Esophagus squamous epithelium (tissue), 4 donors: ENCODE results near the gene JUND.

Experiments used
- POLR2A ChIP-seq, 4 donors: fragments of 450-650 bp; IDR thresholded peaks; one replicate each; pipeline ENCODE4 v1.6.1; 2017; ENCODE audit warnings: antibody characterized with exemption in 4 of 4, mild to moderate bottlenecking in 4 of 4, moderate library complexity in 3 of 4
- TF ChIP-seq, protein P1 (sequence below), 6 experiments: fragments of 450-650 bp in 4 of 6; fragments of 200-600 bp in 2 of 6; sonication (generic) in 2 of 6; IDR thresholded peaks; one replicate each; pipeline ENCODE4 v1.5.1; 2016 to 2019; ENCODE audit warnings: antibody characterized with exemption in 6 of 6, mild to moderate bottlenecking in 4 of 6, moderate library complexity in 4 of 6

DNA sequence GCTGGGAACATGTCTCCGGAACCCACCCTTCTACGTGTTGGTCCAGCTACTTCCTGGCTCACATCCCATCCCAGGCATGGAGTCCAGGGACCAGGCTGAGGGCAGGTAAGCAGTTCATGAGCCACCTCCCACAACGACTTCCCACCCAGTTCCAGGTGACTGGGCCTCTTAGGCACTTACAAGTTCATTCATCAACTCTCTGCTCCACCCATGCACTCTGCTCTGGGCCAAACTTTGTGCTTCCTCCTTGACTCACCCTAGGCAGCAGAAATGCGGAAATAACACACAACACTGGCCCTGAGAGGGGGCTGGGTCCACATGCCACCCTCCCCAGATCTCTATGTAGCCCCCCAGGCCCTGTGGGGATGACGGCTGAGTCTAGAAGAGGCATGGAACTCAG is 27.7 kb downstream of the JUND start:
- TF ChIP-seq, protein P1, sequence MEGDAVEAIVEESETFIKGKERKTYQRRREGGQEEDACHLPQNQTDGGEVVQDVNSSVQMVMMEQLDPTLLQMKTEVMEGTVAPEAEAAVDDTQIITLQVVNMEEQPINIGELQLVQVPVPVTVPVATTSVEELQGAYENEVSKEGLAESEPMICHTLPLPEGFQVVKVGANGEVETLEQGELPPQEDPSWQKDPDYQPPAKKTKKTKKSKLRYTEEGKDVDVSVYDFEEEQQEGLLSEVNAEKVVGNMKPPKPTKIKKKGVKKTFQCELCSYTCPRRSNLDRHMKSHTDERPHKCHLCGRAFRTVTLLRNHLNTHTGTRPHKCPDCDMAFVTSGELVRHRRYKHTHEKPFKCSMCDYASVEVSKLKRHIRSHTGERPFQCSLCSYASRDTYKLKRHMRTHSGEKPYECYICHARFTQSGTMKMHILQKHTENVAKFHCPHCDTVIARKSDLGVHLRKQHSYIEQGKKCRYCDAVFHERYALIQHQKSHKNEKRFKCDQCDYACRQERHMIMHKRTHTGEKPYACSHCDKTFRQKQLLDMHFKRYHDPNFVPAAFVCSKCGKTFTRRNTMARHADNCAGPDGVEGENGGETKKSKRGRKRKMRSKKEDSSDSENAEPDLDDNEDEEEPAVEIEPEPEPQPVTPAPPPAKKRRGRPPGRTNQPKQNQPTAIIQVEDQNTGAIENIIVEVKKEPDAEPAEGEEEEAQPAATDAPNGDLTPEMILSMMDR (IDR thresholded peaks at IDR 0.05), result no peak
- no peak for TF ChIP-seq POLR2A (IDR thresholded peaks at IDR 0.05)
